ENCODE measurements around the gene AP1S3.
"Not testable (repeated sequence)": the region's sequence is repeated elsewhere in the genome, so short reads cannot be mapped to it uniquely, and the experiment has no call there.

The AP1S3 gene

GRCh38 chr2:223797811-223798721 lies 39.3 kb downstream of the AP1S3 start:
- CTCF ChIA-PET = interaction anchor here (0.7 to 4.6 kb wide), 27 partner anchors 9 to 827 kb away, joined by 3 to 30 read pairs (median 3); no protein-coding TSS in a partner anchor
- peak; percentile 45 for TF ChIP-seq CTCF (IDR thresholded peaks at IDR 0.05; ENCODE audit: control extremely low read depth, extremely low read depth, low read depth, missing control alignments)
- POLR2A ChIA-PET = interaction anchor here (0.6 to 0.8 kb wide), 2 partner anchors 36 to 164 kb away, joined by 3 to 8 read pairs; no protein-coding TSS in a partner anchor
- peak; percentile 74 for DNase-seq (ENCODE audit: extremely low spot score)

- ChIA-PET CTCF (interaction anchor here (0.7 to 4.6 kb wide), 17 partner anchors 8 to 338 kb away, joined by 3 to 30 read pairs (median 4); no protein-coding TSS in a partner anchor), POLR2A (interaction anchor here (0.8 kb wide), 1 partner anchor 165 kb away, joined by 3 read pairs; no protein-coding TSS in a partner anchor)
- TF ChIP-seq CTCF (IDR thresholded peaks at IDR 0.05; ENCODE audit: control extremely low read depth, extremely low read depth, low read depth, missing control alignments) = no peak
- no peak for DNase-seq (ENCODE audit: extremely low spot score)
These were observed 40.3 kb downstream of the AP1S3 start for GRCh38 chr2:223797037-223797436.

GRCh38 chr2:223789423-223789822 lies 48.0 kb downstream of the AP1S3 start:
- DNase-seq (ENCODE audit: extremely low spot score) = no peak
- no peak for TF ChIP-seq CTCF (IDR thresholded peaks at IDR 0.05; ENCODE audit: control extremely low read depth, extremely low read depth, low read depth, missing control alignments)
- POLR2A ChIA-PET = no interaction called here
- CTCF ChIA-PET = interaction anchor here (1.2 to 1.3 kb wide), 2 partner anchors 8 to 33 kb away, joined by 4 to 8 read pairs; no protein-coding TSS in a partner anchor

DNA sequence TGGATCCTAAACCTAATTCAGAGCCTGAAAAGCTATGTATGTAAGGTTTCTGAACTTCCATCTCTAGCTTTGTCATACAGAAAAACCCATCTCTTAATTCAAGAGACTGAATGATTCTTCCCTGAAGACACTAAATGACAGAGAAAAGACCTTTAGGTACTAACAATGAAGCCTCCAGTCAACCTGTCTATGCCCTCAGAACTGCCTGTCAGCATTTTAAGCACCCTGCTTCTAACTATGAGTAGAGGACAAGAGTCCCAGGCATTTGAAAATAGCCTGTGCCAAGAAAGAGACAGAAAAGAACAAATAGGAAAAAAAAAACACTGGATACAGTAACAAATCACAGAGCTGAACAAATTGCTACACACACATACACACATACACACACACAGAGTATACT lies 48.6 kb downstream of the AP1S3 start:
- ChIA-PET POLR2A (interaction anchor here (0.9 kb wide), 1 partner anchor 12 kb away, joined by 3 read pairs; no protein-coding TSS in a partner anchor), CTCF (interaction anchor here (0.8 to 1.3 kb wide), 5 partner anchors 9 to 60 kb away, joined by 3 to 8 read pairs (median 3); no protein-coding TSS in a partner anchor)
- TF ChIP-seq CTCF (IDR thresholded peaks at IDR 0.05; ENCODE audit: control extremely low read depth, extremely low read depth, low read depth, missing control alignments) = no peak
- no peak for DNase-seq (ENCODE audit: extremely low spot score)

GRCh38 chr2:223788106-223788505 lies 49.3 kb downstream of the AP1S3 start:
- not testable (repeated sequence) for DNase-seq (ENCODE audit: extremely low spot score)
- ChIA-PET CTCF (interaction anchor here (0.8 to 1.3 kb wide), 8 partner anchors 8 to 59 kb away, joined by 3 to 8 read pairs (median 4); no protein-coding TSS in a partner anchor), POLR2A (interaction anchor here (0.9 kb wide), 1 partner anchor 12 kb away, joined by 3 read pairs; no protein-coding TSS in a partner anchor)

DNA sequence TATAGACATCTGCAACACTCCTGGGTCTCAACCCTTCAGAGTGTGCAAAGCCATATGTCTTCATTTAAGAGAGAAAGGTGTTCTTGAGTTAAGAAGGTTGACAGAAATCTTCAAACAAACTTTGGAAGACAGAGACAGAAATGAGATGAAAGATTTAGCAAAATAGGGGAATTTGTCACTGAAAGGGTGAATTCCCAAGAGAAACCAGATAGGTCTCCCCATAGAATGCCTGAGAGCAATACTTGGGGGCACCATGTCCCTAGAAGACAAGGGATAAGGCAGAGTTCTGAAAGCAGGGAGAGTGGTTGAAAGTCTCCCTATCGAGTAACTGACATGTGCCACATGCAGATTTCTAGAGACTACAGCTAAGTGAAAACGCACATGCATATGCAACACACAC lies 50.0 kb downstream of the AP1S3 start:
- POLR2A ChIA-PET = no interaction called here
- DNase-seq (ENCODE audit: extremely low spot score) = peak; percentile 28
- CTCF ChIA-PET = interaction anchor here (1.0 to 2.2 kb wide), 5 partner anchors 10 to 49 kb away, joined by 3 to 8 read pairs (median 4); no protein-coding TSS in a partner anchor
- no peak for TF ChIP-seq CTCF (IDR thresholded peaks at IDR 0.05; ENCODE audit: control extremely low read depth, extremely low read depth, low read depth, missing control alignments)
